Measurements from ENCODE around the gene ZNF778. TPM values are rescaled to one million over a fixed set of nuclear protein-coding genes. Genes with fewer than 3 reads are reported as not detected.

Gene ZNF778
- total and polyA plus RNA-seq, 2 of the 8 experiments (the other 6 are each of a cell fraction or from before 2014, with no cell fraction given): 9.5 to 21.9 TPM

- TF ChIP-seq CBX8 (IDR thresholded peaks at IDR 0.05; ENCODE audit: borderline replicate concordance, low read depth, low read length): no peak
- TF ChIP-seq NRF1 (IDR thresholded peaks at IDR 0.05; ENCODE audit: low read depth, low read length): no peak
- TF ChIP-seq, protein P1, sequence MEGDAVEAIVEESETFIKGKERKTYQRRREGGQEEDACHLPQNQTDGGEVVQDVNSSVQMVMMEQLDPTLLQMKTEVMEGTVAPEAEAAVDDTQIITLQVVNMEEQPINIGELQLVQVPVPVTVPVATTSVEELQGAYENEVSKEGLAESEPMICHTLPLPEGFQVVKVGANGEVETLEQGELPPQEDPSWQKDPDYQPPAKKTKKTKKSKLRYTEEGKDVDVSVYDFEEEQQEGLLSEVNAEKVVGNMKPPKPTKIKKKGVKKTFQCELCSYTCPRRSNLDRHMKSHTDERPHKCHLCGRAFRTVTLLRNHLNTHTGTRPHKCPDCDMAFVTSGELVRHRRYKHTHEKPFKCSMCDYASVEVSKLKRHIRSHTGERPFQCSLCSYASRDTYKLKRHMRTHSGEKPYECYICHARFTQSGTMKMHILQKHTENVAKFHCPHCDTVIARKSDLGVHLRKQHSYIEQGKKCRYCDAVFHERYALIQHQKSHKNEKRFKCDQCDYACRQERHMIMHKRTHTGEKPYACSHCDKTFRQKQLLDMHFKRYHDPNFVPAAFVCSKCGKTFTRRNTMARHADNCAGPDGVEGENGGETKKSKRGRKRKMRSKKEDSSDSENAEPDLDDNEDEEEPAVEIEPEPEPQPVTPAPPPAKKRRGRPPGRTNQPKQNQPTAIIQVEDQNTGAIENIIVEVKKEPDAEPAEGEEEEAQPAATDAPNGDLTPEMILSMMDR (IDR thresholded peaks at IDR 0.05; ENCODE audit: control extremely low read depth in 1 of 3, insufficient read depth in 1 of 3, low read depth in 1 of 3, low read length in 3 of 3): no peak
Observed at GRCh38 chr16:89232107-89232506, 14.6 kb downstream of the ZNF778 start (continued).
